GM23338 (cell line): ENCODE measurements around the gene PRPH2. TPM values are rescaled to one million over a fixed set of nuclear protein-coding genes. Genes with fewer than 3 reads are reported as not detected.

ENCODE experiments used
- ATAC-seq: fragments of 200-7000 bp; cut with Tn5 transposase; 3 replicates; pipeline ENCODE4 v1.9.1; 2020
- DNase-seq: peaks from one replicate; pipeline ENCODE4 v3.0.0-alpha.2; 2015; ENCODE audit warnings: low spot score
- H2AFZ ChIP-seq: fragments of 200-600 bp; sonication (generic); 2 replicates; pipeline ENCODE4 v1.8.0; 2016; ENCODE audit warnings: antibody characterized with exemption, mild to moderate bottlenecking, moderate library complexity
- H3F3A ChIP-seq: fragments of 200-600 bp; sonication (generic); replicated peaks from 2 replicates; pipeline ENCODE4 v1.8.0; 2017; ENCODE audit warnings: antibody characterized with exemption, mixed run types, low read depth
- H3K27ac ChIP-seq: fragments of 200-600 bp; sonication (generic); 2 replicates; pipeline ENCODE4 v1.6.1; 2016; ENCODE audit warnings: low read depth
- H3K27me3 ChIP-seq: fragments of 200-600 bp; sonication (generic); 2 replicates; pipeline ENCODE4 v1.8.0; 2016; ENCODE audit warnings: mild to moderate bottlenecking, mixed run types, moderate library complexity; ENCODE audit not compliant: insufficient read depth
- H3K36me3 ChIP-seq: fragments of 200-600 bp; sonication (generic); 2 replicates; pipeline ENCODE4 v1.8.0; 2016; ENCODE audit warnings: mild to moderate bottlenecking; ENCODE audit not compliant: insufficient read depth
- H3K4me1 ChIP-seq: fragments of 200-600 bp; sonication (generic); 2 replicates; pipeline ENCODE4 v1.8.0; 2016; ENCODE audit warnings: mild to moderate bottlenecking, moderate library complexity; ENCODE audit not compliant: insufficient read depth
- H3K4me2 ChIP-seq: fragments of 200-600 bp; sonication (generic); 2 replicates; pipeline ENCODE4 v1.7.1; 2017; ENCODE audit warnings: mixed run types
- H3K4me3 ChIP-seq: fragments of 200-600 bp; sonication (generic); 2 replicates; pipeline ENCODE4 v1.6.1; 2016; ENCODE audit warnings: mixed run types
- H3K79me2 ChIP-seq: fragments of 200-600 bp; sonication (generic); replicated peaks from 2 replicates; pipeline ENCODE4 v1.8.0; 2017; ENCODE audit warnings: mild to moderate bottlenecking; ENCODE audit not compliant: insufficient read depth
- H3K9me2 ChIP-seq: fragments of 200-600 bp; sonication (generic); 2 replicates; pipeline ENCODE4 v1.8.0; 2017; ENCODE audit not compliant: insufficient read depth
- H4K20me1 ChIP-seq: fragments of 200-600 bp; sonication (generic); replicated peaks from 2 replicates; pipeline ENCODE4 v1.8.0; 2017; ENCODE audit warnings: mild to moderate bottlenecking; ENCODE audit not compliant: insufficient read depth
- H3K27ac Mint-ChIP-seq: 2 replicates; pipeline ENCODE4 v1.8.0; 2020; ENCODE audit warnings: inconsistent platforms, mild to moderate bottlenecking, moderate library complexity, mixed read lengths
- H3K27me3 Mint-ChIP-seq: 3 replicates; pipeline ENCODE4 v1.8.0; 2022; ENCODE audit warnings: low read depth, mild to moderate bottlenecking, moderate library complexity, mixed read lengths, inconsistent platforms; ENCODE audit not compliant: insufficient read depth, poor library complexity
- H3K36me3 Mint-ChIP-seq: 3 replicates; pipeline ENCODE4 v1.8.0; 2021; ENCODE audit warnings: low read depth, mild to moderate bottlenecking, inconsistent platforms, moderate library complexity, mixed read lengths
- H3K4me1 Mint-ChIP-seq: 3 replicates; pipeline ENCODE4 v1.8.0; 2020; ENCODE audit warnings: mild to moderate bottlenecking, inconsistent platforms, mixed read lengths
- H3K4me3 Mint-ChIP-seq: 3 replicates; pipeline ENCODE4 v1.8.0; 2021; ENCODE audit warnings: moderate library complexity, mild to moderate bottlenecking, inconsistent platforms, mixed read lengths
- H3K9me3 Mint-ChIP-seq: 3 replicates; pipeline ENCODE4 v1.8.0; 2020; ENCODE audit warnings: moderate library complexity, mild to moderate bottlenecking, inconsistent platforms, mixed read lengths
- CREB1 ChIP-seq: fragments of 250-450 bp; sonication (Bioruptor Pico); IDR thresholded peaks from 2 replicates; pipeline ENCODE4 v1.5.0; 2020; ENCODE audit warnings: low read depth, mild to moderate bottlenecking, moderate library complexity
- ETS1 ChIP-seq: IDR thresholded peaks from 2 replicates; pipeline ENCODE4 v1.6.1; 2016; ENCODE audit warnings: antibody characterized with exemption
- EZH2 ChIP-seq: fragments of 200-600 bp; sonication (generic); IDR thresholded peaks from one replicate; pipeline ENCODE4 v1.8.0; 2017; ENCODE audit warnings: antibody characterized with exemption, mild to moderate bottlenecking, low read depth; ENCODE audit not compliant: unreplicated experiment
- EZH2phosphoT487 ChIP-seq: fragments of 200-600 bp; sonication (generic); IDR thresholded peaks from one replicate; pipeline ENCODE4 v1.8.1; 2018; ENCODE audit warnings: antibody characterized with exemption; ENCODE audit not compliant: unreplicated experiment
- JUNB ChIP-seq: IDR thresholded peaks from one replicate; pipeline ENCODE4 v1.6.1; 2016; ENCODE audit warnings: antibody characterized with exemption; ENCODE audit not compliant: unreplicated experiment
- NANOG ChIP-seq: IDR thresholded peaks from 2 replicates; pipeline ENCODE4 v1.6.1; 2016; ENCODE audit warnings: antibody characterized with exemption, borderline replicate concordance
- POLR2AphosphoS5 ChIP-seq: IDR thresholded peaks from 2 replicates; pipeline ENCODE4 v1.6.1; 2016; ENCODE audit warnings: antibody characterized with exemption, low read depth
- REST ChIP-seq: IDR thresholded peaks from one replicate; pipeline ENCODE4 v1.6.1; 2018; ENCODE audit warnings: antibody characterized with exemption; ENCODE audit not compliant: unreplicated experiment
- STAT1 ChIP-seq: IDR thresholded peaks from one replicate; pipeline ENCODE4 v1.6.1; 2016; ENCODE audit warnings: antibody characterized with exemption; ENCODE audit not compliant: unreplicated experiment
- ZNF114 ChIP-seq: fragments of 250-450 bp; sonication (Bioruptor Pico); IDR thresholded peaks from 2 replicates; pipeline ENCODE4 v1.5.0; 2020; ENCODE audit warnings: mild to moderate bottlenecking, moderate library complexity
- ZNF331 ChIP-seq: fragments of 250-450 bp; sonication (Bioruptor Pico); IDR thresholded peaks from 2 replicates; pipeline ENCODE4 v1.5.0; 2020; ENCODE audit warnings: low read depth, mild to moderate bottlenecking, moderate library complexity
- polyA plus RNA-seq: library from polyadenylated mRNA; unstranded; fragments of >200 nt; fragmentation: Nextera tagmentation; extraction: Ambion mirVana; gene quantifications from 2 replicates; pipeline ENCODE4 v1.2.1, GENCODE V29; 2016
- total RNA-seq: library from RNA; depleted of rRNA; stranded (reverse); fragments of >200 nt; shearing (Covaris generic); gene quantifications from 2 replicates; pipeline ENCODE4 v1.2.3, GENCODE V29; 2014
- TF ChIP-seq, protein P1 (sequence below), 2 experiments: fragments of 200-600 bp in 1 of 2; sonication (generic) in 1 of 2; conservative IDR thresholded peaks; 2 replicates each; pipeline versions ENCODE4 v1.5.1 to v1.6.1; 2016 to 2017; ENCODE audit warnings: antibody characterized with exemption in 2 of 2, low read depth in 2 of 2, mild to moderate bottlenecking in 2 of 2, moderate library complexity in 1 of 2
- TF ChIP-seq, protein P2 (sequence below): fragments of 250-450 bp; sonication (Bioruptor Pico); IDR thresholded peaks from 2 replicates; pipeline ENCODE4 v1.5.0; 2020; ENCODE audit warnings: mild to moderate bottlenecking, moderate library complexity

PRPH2 gene
- total and polyA plus RNA-seq, 2 experiments from 2014 or later, result 0.50 to 0.52 TPM

DNA sequence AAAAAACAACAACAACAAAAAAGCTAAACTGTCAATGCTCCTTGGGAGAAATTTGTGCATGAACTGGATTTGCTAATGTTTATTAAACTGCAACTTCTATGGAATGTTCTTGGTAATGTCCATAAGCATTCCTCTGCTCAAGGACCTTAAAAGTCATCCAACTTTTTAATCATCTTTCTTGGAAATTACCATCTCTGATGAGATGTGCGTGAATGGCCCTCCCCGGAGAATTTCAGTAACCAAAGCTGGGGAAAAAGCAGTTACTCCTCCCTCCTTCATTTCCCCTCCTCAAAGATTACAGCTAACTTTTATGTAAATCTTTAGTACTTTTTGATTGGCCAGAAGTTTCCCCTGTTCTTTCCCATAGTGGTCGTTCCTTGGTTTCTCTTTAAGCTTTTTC, 18.3 kb upstream of the PRPH2 start:
- Histone ChIP-seq H3F3A (peaks cover 7% of the 10 kb centered on the region; the same call in 1 of the 2 replicates), H3K79me2 (peaks cover 24% of the 10 kb centered on the region), H4K20me1 (peaks cover 11% of the 10 kb centered on the region; the same call in 1 of the 2 replicates), H3K27ac (no peak overlapping the region), H2AFZ (peak overlapping the region; percentile 19; the same call in 1 of the 2 replicates), H3K9me2 (no peaks in the 10 kb centered on the region), H3K27me3 (no peaks in the 10 kb centered on the region), H3K4me3 (no peak overlapping the region), H3K4me1 (no peaks in the 10 kb centered on the region), H3K36me3 (no peaks in the 10 kb centered on the region), H3K4me2 (no peak overlapping the region)
- H3K9me3 Mint-ChIP-seq, result no peaks in the 10 kb centered on the region; the same call in 2 of the 3 replicates
- DNase-seq (no peak), ATAC-seq (no peak)
- peaks cover 6% of the 10 kb centered on the region; the same call in 2 of the 3 replicates for H3K4me1 Mint-ChIP-seq
- peaks cover 4% of the 10 kb centered on the region for H3K27me3 Mint-ChIP-seq
- H3K36me3 Mint-ChIP-seq, result peaks cover 3% of the 10 kb centered on the region
- no peak overlapping the region for H3K4me3 Mint-ChIP-seq
- no peak overlapping the region for H3K27ac Mint-ChIP-seq
- TF ChIP-seq, protein P1, sequence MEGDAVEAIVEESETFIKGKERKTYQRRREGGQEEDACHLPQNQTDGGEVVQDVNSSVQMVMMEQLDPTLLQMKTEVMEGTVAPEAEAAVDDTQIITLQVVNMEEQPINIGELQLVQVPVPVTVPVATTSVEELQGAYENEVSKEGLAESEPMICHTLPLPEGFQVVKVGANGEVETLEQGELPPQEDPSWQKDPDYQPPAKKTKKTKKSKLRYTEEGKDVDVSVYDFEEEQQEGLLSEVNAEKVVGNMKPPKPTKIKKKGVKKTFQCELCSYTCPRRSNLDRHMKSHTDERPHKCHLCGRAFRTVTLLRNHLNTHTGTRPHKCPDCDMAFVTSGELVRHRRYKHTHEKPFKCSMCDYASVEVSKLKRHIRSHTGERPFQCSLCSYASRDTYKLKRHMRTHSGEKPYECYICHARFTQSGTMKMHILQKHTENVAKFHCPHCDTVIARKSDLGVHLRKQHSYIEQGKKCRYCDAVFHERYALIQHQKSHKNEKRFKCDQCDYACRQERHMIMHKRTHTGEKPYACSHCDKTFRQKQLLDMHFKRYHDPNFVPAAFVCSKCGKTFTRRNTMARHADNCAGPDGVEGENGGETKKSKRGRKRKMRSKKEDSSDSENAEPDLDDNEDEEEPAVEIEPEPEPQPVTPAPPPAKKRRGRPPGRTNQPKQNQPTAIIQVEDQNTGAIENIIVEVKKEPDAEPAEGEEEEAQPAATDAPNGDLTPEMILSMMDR (conservative IDR thresholded peaks at IDR 0.05; ENCODE audit: low read depth in 2 of 2), result no peak
- no peak for TF ChIP-seq CREB1 (CRISPR knock-in tag)
- no peak for TF ChIP-seq JUNB
- TF ChIP-seq REST, result no peak
- TF ChIP-seq EZH2phosphoT487, result no peak
- TF ChIP-seq, protein P2, sequence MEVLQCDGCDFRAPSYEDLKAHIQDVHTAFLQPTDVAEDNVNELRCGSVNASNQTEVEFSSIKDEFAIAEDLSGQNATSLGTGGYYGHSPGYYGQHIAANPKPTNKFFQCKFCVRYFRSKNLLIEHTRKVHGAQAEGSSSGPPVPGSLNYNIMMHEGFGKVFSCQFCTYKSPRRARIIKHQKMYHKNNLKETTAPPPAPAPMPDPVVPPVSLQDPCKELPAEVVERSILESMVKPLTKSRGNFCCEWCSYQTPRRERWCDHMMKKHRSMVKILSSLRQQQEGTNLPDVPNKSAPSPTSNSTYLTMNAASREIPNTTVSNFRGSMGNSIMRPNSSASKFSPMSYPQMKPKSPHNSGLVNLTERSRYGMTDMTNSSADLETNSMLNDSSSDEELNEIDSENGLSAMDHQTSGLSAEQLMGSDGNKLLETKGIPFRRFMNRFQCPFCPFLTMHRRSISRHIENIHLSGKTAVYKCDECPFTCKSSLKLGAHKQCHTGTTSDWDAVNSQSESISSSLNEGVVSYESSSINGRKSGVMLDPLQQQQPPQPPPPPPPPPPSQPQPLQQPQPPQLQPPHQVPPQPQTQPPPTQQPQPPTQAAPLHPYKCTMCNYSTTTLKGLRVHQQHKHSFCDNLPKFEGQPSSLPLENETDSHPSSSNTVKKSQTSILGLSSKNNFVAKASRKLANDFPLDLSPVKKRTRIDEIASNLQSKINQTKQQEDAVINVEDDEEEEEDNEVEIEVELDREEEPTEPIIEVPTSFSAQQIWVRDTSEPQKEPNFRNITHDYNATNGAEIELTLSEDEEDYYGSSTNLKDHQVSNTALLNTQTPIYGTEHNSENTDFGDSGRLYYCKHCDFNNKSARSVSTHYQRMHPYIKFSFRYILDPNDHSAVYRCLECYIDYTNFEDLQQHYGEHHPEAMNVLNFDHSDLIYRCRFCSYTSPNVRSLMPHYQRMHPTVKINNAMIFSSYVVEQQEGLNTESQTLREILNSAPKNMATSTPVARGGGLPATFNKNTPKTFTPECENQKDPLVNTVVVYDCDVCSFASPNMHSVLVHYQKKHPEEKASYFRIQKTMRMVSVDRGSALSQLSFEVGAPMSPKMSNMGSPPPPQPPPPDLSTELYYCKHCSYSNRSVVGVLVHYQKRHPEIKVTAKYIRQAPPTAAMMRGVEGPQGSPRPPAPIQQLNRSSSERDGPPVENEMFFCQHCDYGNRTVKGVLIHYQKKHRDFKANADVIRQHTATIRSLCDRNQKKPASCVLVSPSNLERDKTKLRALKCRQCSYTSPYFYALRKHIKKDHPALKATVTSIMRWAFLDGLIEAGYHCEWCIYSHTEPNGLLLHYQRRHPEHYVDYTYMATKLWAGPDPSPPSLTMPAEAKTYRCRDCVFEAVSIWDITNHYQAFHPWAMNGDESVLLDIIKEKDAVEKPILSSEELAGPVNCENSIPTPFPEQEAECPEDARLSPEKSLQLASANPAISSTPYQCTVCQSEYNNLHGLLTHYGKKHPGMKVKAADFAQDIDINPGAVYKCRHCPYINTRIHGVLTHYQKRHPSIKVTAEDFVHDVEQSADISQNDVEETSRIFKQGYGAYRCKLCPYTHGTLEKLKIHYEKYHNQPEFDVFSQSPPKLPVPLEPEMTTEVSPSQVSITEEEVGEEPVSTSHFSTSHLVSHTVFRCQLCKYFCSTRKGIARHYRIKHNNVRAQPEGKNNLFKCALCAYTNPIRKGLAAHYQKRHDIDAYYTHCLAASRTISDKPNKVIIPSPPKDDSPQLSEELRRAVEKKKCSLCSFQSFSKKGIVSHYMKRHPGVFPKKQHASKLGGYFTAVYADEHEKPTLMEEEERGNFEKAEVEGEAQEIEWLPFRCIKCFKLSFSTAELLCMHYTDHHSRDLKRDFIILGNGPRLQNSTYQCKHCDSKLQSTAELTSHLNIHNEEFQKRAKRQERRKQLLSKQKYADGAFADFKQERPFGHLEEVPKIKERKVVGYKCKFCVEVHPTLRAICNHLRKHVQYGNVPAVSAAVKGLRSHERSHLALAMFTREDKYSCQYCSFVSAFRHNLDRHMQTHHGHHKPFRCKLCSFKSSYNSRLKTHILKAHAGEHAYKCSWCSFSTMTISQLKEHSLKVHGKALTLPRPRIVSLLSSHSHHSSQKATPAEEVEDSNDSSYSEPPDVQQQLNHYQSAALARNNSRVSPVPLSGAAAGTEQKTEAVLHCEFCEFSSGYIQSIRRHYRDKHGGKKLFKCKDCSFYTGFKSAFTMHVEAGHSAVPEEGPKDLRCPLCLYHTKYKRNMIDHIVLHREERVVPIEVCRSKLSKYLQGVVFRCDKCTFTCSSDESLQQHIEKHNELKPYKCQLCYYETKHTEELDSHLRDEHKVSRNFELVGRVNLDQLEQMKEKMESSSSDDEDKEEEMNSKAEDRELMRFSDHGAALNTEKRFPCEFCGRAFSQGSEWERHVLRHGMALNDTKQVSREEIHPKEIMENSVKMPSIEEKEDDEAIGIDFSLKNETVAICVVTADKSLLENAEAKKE (CRISPR knock-in tag), result no peak
- no peak for TF ChIP-seq NANOG
- no peak for TF ChIP-seq EZH2
- no peak for TF ChIP-seq POLR2AphosphoS5
- no peak for TF ChIP-seq STAT1
- TF ChIP-seq ZNF114 (CRISPR knock-in tag), result no peak
- TF ChIP-seq ETS1, result no peak
- no peak for TF ChIP-seq ZNF331 (CRISPR knock-in tag)
